ENCODE results near the gene SH3RF3. TPM values are rescaled to one million over a fixed set of nuclear protein-coding genes. Genes with fewer than 3 reads are reported as not detected.

SH3RF3 gene
- polyA plus RNA-seq, 12 donors, result 3.3 to 7.5 (median 4.7) TPM; not detected in 1

DNA sequence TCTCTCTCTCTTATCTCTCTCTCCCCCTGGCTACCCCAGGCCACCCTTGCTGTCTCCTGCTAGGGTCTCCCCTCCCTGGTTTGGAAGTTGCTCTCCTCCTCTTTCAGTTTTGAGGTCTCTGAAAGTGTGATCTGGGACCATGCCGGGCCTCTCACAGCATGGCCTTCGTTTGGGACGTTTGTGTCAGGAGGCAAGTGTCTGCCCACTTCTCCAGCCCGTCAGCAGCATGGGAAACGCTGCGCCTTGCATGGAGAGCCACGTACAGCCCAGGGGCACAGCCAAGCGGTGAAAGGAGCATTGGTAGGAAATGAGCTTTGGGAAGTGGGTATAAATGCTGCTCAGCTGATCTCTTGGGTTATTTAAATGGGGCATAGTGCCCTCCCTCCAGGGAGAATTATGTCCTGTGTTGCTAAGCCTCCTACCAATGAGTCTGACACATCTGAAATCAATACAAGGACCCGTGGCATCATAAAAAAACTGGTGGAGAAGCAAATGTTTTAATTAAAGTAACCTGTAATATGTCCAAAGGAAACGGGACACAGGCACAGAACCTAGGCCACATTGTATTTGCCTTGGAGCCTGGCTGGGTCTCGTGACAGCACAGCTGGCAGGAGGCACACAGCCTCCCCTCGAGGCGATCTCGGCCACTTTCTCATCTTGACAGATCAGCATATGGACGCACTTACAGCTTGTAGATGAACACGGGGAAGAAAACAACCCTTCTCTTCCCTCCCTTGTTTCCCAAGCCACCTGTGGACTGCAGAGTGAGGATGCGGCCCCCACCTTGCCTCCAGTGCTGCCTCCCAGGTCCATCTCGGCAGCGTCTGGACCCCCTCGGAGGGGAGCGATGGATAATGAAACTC, 72.7 kb downstream of the SH3RF3 start:
- no peak for DNase-seq

DNA sequence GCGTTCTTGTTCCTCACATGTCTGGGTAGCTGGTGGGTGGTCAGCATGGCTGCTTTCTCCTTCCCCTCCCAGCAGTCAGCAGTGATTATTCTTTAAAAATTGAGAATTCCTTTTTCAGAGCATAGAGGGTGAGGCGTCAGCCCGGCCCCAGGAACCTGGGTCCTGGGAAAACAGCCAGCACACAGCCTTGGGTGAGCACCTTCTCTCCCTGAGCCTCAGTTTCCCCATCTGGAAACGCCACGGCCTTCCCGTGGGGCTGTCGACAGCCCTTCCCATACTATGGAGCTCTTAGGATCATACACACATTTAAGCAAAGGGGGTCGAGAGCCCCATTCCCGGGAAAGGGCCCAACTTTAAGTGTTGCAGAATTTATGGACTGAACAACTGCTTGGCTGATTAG, 73.5 kb downstream of the SH3RF3 start:
- no peak for DNase-seq

- no peak for DNase-seq
These were observed 74.4 kb downstream of the SH3RF3 start for GRCh38 chr2:109203246-109204011.

GRCh38 chr2:109204412-109204811, 75.4 kb downstream of the SH3RF3 start:
- no peak for DNase-seq

DNA sequence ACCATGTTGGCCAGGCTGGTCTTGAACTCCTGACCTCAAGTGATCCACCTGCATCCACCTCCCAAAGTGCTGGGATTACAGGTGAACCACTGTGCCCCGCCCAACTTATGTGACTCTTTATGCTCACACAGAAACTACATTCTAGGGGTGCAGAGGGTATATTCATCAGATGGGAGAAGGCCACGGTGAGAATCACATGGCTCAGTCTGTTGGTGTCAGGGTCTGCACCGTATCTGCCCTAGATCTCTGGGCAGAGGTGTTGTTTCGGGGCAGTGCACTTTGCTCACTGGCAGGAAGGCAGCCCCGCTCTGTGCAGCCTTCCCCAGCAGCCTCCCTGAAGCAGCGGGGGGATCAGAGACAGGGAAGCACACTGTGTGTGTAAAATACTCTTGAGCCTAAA, 76.4 kb downstream of the SH3RF3 start:
- no peak for DNase-seq

GRCh38 chr2:109206569-109207146, 77.7 kb downstream of the SH3RF3 start:
- DNase-seq, result no peak

DNA sequence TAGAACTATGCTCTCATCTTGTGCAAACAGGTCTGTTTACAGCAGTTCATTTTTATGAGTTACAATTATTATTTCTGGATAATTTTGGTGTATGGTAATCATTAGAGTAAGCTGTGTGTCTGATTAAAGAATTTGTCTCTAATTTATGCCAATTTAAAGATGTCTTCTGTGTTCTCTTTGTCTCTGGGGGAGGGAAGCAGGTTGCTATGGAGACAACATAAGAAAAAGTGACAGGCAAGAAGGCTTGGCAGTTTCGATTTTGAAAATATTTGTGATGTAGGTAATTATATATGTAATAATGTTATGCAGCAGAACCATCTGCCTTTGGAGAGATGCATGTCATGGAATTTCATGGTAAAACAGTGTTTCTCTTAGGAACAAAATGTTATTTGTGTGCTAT, 78.2 kb downstream of the SH3RF3 start:
- DNase-seq, result no peak

DNA sequence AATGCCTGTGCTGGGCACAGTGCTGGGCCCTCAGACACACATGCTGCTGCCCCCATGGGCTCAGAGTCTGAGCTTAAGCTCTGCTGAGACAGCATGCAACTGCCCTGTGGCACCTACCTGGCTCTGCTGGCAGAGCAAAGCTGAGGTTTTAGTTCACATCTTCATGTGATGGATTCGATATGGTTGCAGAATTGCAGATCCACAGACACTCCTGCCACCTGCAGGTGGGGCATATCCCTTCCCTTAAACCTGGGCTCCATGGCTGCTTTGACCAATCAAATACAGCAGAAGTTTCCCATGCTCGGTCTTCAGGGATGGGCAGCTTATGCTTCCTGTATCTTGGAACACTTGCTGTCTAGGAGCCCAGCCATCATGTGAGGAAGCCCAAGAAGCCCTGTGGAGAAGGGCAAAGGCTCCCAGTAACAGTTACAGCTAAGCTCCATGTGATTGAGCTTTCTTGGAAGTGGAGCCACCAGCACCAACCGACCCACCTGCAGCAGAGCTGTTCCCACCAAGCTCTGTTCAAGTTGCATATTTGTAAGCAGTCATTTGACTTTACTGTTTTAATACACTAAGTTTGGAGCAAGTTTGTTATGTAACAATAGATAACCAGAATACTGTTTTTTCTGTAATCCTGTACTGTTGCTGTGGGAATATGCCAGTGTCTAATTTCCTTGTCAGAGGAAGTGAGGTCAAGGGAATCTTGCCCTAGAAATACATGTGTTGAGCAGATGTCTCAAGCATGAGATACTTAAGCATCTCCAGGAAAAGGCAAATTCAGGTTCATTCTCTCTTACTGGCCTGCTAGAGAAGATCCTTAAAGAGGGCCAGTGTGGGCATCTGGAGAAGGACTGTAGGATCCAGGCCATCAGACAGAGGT, 79.3 kb downstream of the SH3RF3 start:
- no peak for DNase-seq

DNA sequence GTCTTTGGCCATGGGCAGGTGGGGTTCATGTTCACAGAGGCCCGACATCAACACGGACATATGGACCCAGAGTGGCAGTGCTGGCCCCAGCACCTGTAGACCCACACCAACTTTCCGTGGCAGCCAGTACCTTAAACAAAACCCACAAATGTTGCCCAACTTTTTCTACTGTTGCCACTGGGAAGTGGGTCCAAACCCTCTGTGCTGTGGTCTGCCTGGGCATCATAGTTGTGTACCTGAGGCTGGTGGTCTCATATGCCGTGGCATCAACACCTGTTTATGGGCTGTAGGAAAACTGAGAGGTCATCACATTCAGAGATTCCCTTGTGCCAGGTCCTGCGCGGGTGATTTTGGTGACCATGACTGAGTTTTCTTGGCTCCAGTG, 79.9 kb downstream of the SH3RF3 start:
- no peak for DNase-seq

GRCh38 chr2:109209412-109209811, 80.4 kb downstream of the SH3RF3 start:
- no peak for DNase-seq

DNA sequence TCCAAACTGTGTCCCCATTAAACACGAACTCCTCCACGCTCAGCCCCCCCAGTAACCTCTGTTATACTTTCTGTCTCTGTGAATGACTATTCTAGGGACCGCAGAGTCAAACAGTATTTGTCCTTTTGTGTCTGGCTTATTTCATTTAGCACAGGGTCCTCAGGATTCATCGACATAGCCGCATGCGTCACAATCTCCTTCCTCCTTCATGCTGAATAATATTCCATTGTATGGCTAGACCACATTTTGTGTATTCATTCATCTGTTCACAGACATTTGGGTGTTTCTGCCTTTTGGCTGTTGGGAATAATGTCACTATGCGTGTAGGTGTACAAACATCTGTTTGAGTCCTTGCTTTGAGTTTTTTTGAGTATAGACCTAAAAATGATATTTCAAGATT, 80.9 kb downstream of the SH3RF3 start:
- no peak for DNase-seq

GRCh38 chr2:109210431-109211200, 81.6 kb downstream of the SH3RF3 start:
- DNase-seq, result no peak

- no peak for DNase-seq
These were observed 82.3 kb downstream of the SH3RF3 start for GRCh38 chr2:109211315-109211714.

DNA sequence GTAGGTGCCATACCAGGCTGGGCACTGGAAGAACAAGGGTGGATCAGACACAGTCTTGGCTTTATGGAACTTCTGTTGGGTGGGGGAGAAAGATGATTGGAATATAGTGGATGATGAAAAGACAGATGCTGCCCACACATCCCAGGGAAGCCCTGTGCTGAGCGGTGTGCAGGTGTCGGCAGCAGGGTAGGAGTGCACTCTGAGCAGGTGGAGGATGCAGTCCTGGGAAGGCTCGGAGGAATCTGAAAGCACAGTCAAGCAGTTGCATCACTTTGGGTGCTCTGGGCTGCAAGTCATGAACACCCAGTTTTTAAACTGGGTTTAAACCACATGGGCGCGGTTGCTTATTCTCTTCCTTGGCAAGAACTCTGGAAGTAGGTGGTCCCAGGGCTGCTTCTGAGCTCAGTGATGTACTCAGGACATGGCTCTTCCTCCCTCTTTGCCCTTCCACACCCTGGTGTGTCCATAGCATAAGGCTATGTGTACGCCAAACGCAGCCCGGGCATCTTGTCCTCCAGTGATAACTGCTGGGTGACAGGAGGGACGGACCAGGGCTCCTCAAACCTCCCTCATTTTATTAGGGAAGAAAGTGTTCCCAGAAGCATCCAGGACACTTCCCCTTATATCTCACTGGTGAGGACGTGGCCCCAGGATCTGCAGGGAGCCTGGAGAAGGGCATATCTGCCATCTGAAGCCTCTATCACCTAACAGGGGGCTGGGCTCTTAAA, 84.0 kb downstream of the SH3RF3 start:
- no peak for DNase-seq

DNA sequence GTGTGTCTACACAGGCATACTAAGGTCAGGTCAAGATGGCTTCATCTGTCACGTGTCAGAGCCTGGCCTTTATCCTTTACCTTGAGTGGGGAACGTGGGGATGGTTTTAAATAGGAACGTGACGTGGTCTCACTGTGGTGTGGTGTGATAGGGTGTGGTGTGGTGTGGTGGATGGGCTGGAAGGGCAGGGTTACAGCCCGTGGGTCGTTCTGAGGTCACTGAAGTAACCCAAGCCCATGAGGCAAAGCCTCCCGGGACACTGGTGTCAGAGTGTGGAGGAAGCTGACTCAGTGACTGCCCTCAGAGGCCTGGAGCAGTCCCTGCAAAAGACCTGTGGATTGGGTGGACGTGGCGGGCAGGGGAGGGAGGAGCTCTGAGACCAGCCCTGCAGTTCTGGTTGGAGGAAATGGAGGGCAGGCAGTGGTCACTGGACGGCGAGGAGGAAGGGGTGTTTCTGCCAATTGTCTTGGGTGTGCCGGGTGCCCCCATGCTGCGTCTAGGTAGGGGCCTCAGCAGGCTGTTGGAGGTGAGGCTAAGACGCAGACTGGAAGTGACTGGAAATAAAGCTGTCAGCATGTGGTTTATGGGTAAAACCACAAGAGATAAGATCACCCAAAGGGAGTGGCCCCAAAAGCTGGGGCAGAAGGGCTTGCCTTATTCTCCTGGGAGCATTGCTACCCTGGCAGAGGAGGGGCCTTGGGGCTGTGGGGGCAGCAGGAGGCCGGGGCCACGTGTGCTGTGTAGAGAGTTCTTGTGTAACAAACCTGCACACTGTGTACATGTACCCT, 84.8 kb downstream of the SH3RF3 start:
- DNase-seq, result no peak

DNA sequence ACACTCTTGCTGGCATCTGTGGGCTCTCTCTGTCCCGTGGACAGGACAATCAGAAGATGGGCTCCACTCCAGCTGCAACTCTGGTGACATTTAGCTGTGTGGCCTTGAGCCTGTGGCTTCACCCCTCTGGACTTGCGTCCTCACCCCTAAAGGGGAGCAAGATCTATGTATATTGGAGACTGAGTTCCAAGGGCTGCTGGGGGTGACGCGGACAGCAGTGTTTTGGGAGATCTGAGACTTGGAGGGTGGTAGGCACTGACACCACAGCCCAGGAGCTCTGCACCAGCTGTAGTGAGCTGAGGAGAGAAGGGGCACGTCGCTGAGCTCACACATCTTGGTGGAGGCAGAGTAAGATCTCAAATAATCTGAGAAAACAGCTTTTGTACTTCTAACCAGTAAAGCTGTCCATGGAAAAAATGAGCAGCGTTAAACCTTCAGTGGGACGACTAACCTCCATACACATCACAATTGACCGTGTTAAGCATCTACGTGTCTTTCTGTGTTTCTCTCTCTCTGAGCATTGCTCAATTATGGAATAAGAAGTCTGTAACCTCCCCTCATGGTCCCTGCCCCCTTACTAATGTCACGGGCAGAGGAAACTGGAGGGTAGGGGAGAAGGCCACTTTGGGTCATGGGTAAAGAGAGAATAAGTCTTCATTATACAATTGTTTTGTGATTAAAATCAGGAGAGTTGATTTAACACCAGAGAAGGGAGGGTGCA, 85.8 kb downstream of the SH3RF3 start:
- no peak for DNase-seq

DNA sequence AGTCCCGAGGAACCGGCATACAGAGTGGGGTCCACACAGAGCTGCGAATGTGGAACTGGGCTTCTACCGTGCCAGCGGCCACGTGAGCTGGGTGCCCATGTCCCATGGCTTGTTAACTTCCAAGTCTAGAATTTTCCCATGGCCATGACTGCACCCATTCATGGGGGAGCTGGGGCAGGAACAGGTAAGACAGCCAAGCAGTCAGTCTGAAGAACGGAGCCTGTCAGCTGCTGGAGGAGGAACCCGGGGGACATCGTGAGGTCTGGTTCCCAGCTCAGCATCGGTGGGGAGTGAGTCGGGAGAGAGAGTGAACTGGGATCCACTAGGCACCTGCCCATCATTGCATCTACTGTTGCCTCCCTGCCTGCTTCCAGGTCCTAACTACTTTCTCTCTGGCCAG, 86.9 kb downstream of the SH3RF3 start:
- no peak for DNase-seq

GRCh38 chr2:109216332-109216731, 87.3 kb downstream of the SH3RF3 start:
- DNase-seq, result no peak

All from muscle of arm (tissue), 12 donors.